B cell (primary cell): ENCODE data around the gene ARHGEF4. TPM values are rescaled to one million over a fixed set of nuclear protein-coding genes. Genes with fewer than 3 reads are reported as not detected.

Experiments used
- ATAC-seq: fragments of 200-7000 bp; cut with Tn5 transposase; one replicate; pipeline ENCODE4 v1.10.0; 2021; ENCODE audit warnings: low read depth, mild to moderate bottlenecking, moderate number of reproducible peaks, moderate library complexity
- CTCF ChIA-PET: fragments of 350-600 bp; sonication (Branson Sonifier 250); formaldehyde crosslinking; loops from one replicate; lab custom pipeline; 2021; ENCODE audit warnings: antibody characterized with exemption, inconsistent platforms; lab: Charles Lee
- POLR2A ChIA-PET: fragments of 350-600 bp; sonication (Branson Sonifier 250); formaldehyde crosslinking; loops from one replicate; lab custom pipeline; 2021; ENCODE audit warnings: antibody characterized with exemption; lab: Charles Lee
- DNase-seq: peaks from one replicate; pipeline ENCODE4 v3.0.0; 2013
- H2AFZ ChIP-seq: 2 replicates; pipeline ENCODE4 v1.6.1; 2012; ENCODE audit warnings: mild to moderate bottlenecking, low read depth, low read length; ENCODE audit not compliant: insufficient read depth, poor library complexity, severe bottlenecking
- H3K27ac ChIP-seq, 2 donors: 1 replicate in 1 of 2; 2 replicates in 1 of 2; pipeline ENCODE4 v1.5.1; 2012 to 2013; ENCODE audit warnings: low read length in 2 of 2, mild to moderate bottlenecking in 2 of 2, moderate library complexity in 1 of 2
- H3K27me3 ChIP-seq, 4 experiments: fragments of 200-600 bp in 1 of 4; sonication (generic) in 1 of 4; replicated peaks in 1 of 4; 1 replicate in 2 of 4; 2 replicates in 2 of 4; pipeline versions ENCODE4 v1.6.1 to v1.7.0; 2013 to 2016; ENCODE audit warnings: low read length in 3 of 4, mild to moderate bottlenecking in 2 of 4, mixed read lengths in 1 of 4, moderate library complexity in 1 of 4; ENCODE audit not compliant: insufficient read depth in 4 of 4, control insufficient read depth in 3 of 4; ENCODE audit errors: control extremely low read depth in 1 of 4
- H3K36me3 ChIP-seq, 2 experiments: replicated peaks in 1 of 2; 1 replicate in 1 of 2; 2 replicates in 1 of 2; pipeline versions ENCODE4 v1.6.1 to v1.7.1; 2013; ENCODE audit warnings: low read length in 1 of 2; ENCODE audit not compliant: insufficient read depth in 2 of 2, control insufficient read depth in 1 of 2; ENCODE audit errors: control extremely low read depth in 1 of 2, extremely low read depth in 1 of 2
- H3K4me1 ChIP-seq, 2 donors: fragments of 200-600 bp in 1 of 2; sonication (generic) in 1 of 2; 1 replicate in 1 of 2; 2 replicates in 1 of 2; pipeline versions ENCODE4 v1.5.1 to v1.6.1; 2013 to 2017; ENCODE audit warnings: low read length in 2 of 2; ENCODE audit not compliant: control insufficient read depth in 2 of 2, insufficient read depth in 2 of 2
- H3K4me2 ChIP-seq: replicated peaks from 2 replicates; pipeline ENCODE3; 2012; ENCODE audit warnings: mild to moderate bottlenecking, low read depth, low read length; ENCODE audit not compliant: poor library complexity, severe bottlenecking
- H3K4me3 ChIP-seq, 5 experiments: fragments of 200-600 bp in 1 of 5; sonication (generic) in 1 of 5; 1 replicate in 3 of 5; 2 replicates in 2 of 5; pipeline versions ENCODE4 v1.5.1 to v1.7.0; 2011 to 2016; ENCODE audit warnings: low read length in 4 of 5, mild to moderate bottlenecking in 4 of 5, low read depth in 2 of 5, control low read depth in 1 of 5, moderate library complexity in 1 of 5; ENCODE audit not compliant: insufficient read depth in 1 of 5; ENCODE audit errors: control extremely low read depth in 1 of 5, extremely low read depth in 1 of 5
- H3K79me2 ChIP-seq: fragments of 200-600 bp; sonication (generic); one replicate; pipeline ENCODE4 v1.6.0; 2016; ENCODE audit warnings: low read length; ENCODE audit not compliant: control insufficient read depth, insufficient read depth
- H3K9ac ChIP-seq: fragments of 200-600 bp; sonication (generic); 2 replicates; pipeline ENCODE4 v1.6.1; 2017; ENCODE audit warnings: mild to moderate bottlenecking, low read length, moderate library complexity
- H3K9me3 ChIP-seq, 3 donors: one replicate each; pipeline versions ENCODE4 v1.6.1 to v1.7.1; 2013; ENCODE audit warnings: low read length in 2 of 3; ENCODE audit not compliant: control insufficient read depth in 2 of 3, insufficient read depth in 1 of 3; ENCODE audit errors: control extremely low read depth in 1 of 3
- H4K20me1 ChIP-seq: 2 replicates; pipeline ENCODE4 v1.6.0; 2012; ENCODE audit warnings: mild to moderate bottlenecking, low read length; ENCODE audit not compliant: insufficient read depth, control insufficient read depth, poor library complexity, severe bottlenecking
- H3K27ac Mint-ChIP-seq: one replicate; pipeline ENCODE4 v1.8.0; 2021; ENCODE audit warnings: mixed read lengths
- H3K27me3 Mint-ChIP-seq: one replicate; pipeline ENCODE4 v1.8.0; 2021; ENCODE audit warnings: mixed read lengths
- H3K4me1 Mint-ChIP-seq: one replicate; pipeline ENCODE4 v1.8.0; 2021; ENCODE audit warnings: mixed read lengths
- H3K4me3 Mint-ChIP-seq: one replicate; pipeline ENCODE4 v1.8.0; 2021; ENCODE audit warnings: mixed read lengths
- H3K9me3 Mint-ChIP-seq: one replicate; pipeline ENCODE4 v1.8.0; 2022; ENCODE audit warnings: mixed read lengths; ENCODE audit not compliant: insufficient read depth
- EZH2 ChIP-seq: IDR thresholded peaks from 2 replicates; pipeline ENCODE4 v1.6.1; 2012; ENCODE audit warnings: borderline replicate concordance, low read depth, mild to moderate bottlenecking, moderate library complexity, low read length; ENCODE audit not compliant: insufficient read depth, poor library complexity, severe bottlenecking
- WGBS: methylation state at CpG from one replicate; pipeline ENCODE4 v1.1.5; 2013; ENCODE audit warnings: missing lambda C conversion rate; ENCODE audit not compliant: insufficient coverage; 5-methylcytosine and 5-hydroxymethylcytosine counted together
- intact Hi-C: fragments of 100-400 bp; cut with micrococcal nuclease; formaldehyde crosslinking; loops from one replicate; pipeline ENCODE4 v1.10.0; 2022
- polyA plus RNA-seq: library from polyadenylated mRNA; depleted of rRNA; stranded (reverse); fragments of >200 nt; gene quantifications from 2 replicates; pipeline ENCODE4 v1.2.3, GENCODE V29; 2012
- total RNA-seq, 2 donors: library from RNA; stranded (reverse); fragments of 120-200 nt in 1 of 2; gene quantifications; 1 replicate in 1 of 2; 2 replicates in 1 of 2; pipeline versions ENCODE4 v1.2.3 to v1.2.4, GENCODE V29; 2013 to 2022
- TF ChIP-seq, protein P1 (sequence below): fragments of 200-600 bp; IDR thresholded peaks from one replicate; pipeline ENCODE4 v1.8.0; 2022; ENCODE audit warnings: antibody characterized with exemption, mild to moderate bottlenecking

ARHGEF4 gene
- total and polyA plus RNA-seq, 2 donors (not counting 1 experiment from before 2014, with no cell fraction given) = 2.1 TPM; not detected in 1

DNA sequence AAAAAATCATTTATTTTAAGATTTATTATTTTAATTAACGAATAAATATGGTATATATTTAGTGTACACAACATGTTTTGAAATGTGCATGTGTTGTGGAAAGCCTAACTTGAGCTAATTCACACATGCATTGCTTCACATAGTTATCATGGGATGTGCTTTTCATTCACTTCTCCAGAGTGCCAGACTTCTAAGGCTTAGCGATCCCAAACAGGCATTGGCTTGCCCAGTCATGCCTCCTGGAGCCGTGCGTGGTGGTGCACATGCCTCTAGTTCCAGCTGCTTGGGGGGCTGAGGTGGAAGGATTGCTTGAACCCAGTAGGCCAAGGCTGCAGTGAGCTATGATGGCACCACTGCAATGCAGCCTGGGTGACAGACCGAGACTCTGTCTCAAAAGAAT is 40.5 kb downstream of the ARHGEF4 start:
- no peaks in the 10 kb centered on the region for H3K36me3 ChIP-seq
- H3K4me1 Mint-ChIP-seq = peaks cover 8% of the 10 kb centered on the region
- H3K4me1 ChIP-seq = peaks cover 4 to 7% of the 10 kb centered on the region in 2 donors
- H3K4me3 Mint-ChIP-seq = no peak overlapping the region
- CTCF ChIA-PET = interaction anchor here (10.2 kb wide), 1 partner anchor 79 kb away, joined by 210 read pairs; no protein-coding TSS in a partner anchor
- 94% methylated on average over 3 of the region's 5 CpGs for WGBS
- H3K27ac ChIP-seq = no peak overlapping the region
- no peak overlapping the region for H2AFZ ChIP-seq
- H3K9ac ChIP-seq = no peak overlapping the region
- no peaks in the 10 kb centered on the region for H4K20me1 ChIP-seq
- no peaks in the 10 kb centered on the region for H3K9me3 Mint-ChIP-seq
- peaks cover 16% of the 10 kb centered on the region for H3K27me3 Mint-ChIP-seq
- POLR2A ChIA-PET = no interaction called here
- no peak for ATAC-seq
- no peaks in the 10 kb centered on the region for H3K79me2 ChIP-seq
- intact Hi-C loops = no loop called here
- H3K4me2 ChIP-seq = no peak overlapping the region
- no peak overlapping the region for H3K27ac Mint-ChIP-seq
- TF ChIP-seq, protein P1, sequence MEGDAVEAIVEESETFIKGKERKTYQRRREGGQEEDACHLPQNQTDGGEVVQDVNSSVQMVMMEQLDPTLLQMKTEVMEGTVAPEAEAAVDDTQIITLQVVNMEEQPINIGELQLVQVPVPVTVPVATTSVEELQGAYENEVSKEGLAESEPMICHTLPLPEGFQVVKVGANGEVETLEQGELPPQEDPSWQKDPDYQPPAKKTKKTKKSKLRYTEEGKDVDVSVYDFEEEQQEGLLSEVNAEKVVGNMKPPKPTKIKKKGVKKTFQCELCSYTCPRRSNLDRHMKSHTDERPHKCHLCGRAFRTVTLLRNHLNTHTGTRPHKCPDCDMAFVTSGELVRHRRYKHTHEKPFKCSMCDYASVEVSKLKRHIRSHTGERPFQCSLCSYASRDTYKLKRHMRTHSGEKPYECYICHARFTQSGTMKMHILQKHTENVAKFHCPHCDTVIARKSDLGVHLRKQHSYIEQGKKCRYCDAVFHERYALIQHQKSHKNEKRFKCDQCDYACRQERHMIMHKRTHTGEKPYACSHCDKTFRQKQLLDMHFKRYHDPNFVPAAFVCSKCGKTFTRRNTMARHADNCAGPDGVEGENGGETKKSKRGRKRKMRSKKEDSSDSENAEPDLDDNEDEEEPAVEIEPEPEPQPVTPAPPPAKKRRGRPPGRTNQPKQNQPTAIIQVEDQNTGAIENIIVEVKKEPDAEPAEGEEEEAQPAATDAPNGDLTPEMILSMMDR = no peak
- TF ChIP-seq EZH2 = no peak
- H3K4me3 ChIP-seq = no peak overlapping the region
- H3K9me3 ChIP-seq = no peaks in the 10 kb centered on the region
- no peak for DNase-seq
- H3K27me3 ChIP-seq = no peaks in the 10 kb centered on the region

GRCh38 chr2:130878316-130878715 is 41.6 kb downstream of the ARHGEF4 start:
- Mint-ChIP-seq H3K27me3 (peaks cover 16% of the 10 kb centered on the region), H3K4me1 (peaks cover 8% of the 10 kb centered on the region), H3K4me3 (no peak overlapping the region), H3K9me3 (no peaks in the 10 kb centered on the region), H3K27ac (no peak overlapping the region)
- Histone ChIP-seq H4K20me1 (no peaks in the 10 kb centered on the region), H3K4me3 (no peak overlapping the region), H3K4me2 (no peak overlapping the region), H3K36me3 (no peaks in the 10 kb centered on the region), H3K79me2 (no peaks in the 10 kb centered on the region), H3K4me1 (peaks cover 4 to 7% of the 10 kb centered on the region in 2 donors), H3K9ac (no peak overlapping the region), H3K9me3 (no peaks in the 10 kb centered on the region), H2AFZ (no peak overlapping the region), H3K27me3 (no peaks in the 10 kb centered on the region), H3K27ac (no peak overlapping the region)
- TF ChIP-seq, protein P1 = no peak
- TF ChIP-seq EZH2 = no peak
- WGBS = 87% methylated on average over 3 of the region's 3 CpGs
- CTCF ChIA-PET = no interaction called here
- intact Hi-C loops = no loop called here
- POLR2A ChIA-PET = no interaction called here
- DNase-seq (no peak), ATAC-seq (no peak)
